CD14-positive monocyte (primary cell): ENCODE data around the gene TCOF1. TPM values are rescaled to one million over a fixed set of nuclear protein-coding genes. Genes with fewer than 3 reads are reported as not detected.

Experiments used
- DNase-seq, 3 donors: peaks; one replicate each; pipeline ENCODE4 v3.0.0-alpha.2; 2011 to 2022
- H2AFZ ChIP-seq: 2 replicates; pipeline ENCODE4 v1.6.0; 2012; ENCODE audit warnings: mild to moderate bottlenecking, low read depth, low read length, inconsistent platforms; ENCODE audit not compliant: insufficient read depth, poor library complexity, severe bottlenecking
- H3K27ac ChIP-seq, 2 donors: 1 replicate in 1 of 2; 2 replicates in 1 of 2; pipeline ENCODE4 v1.5.1; 2012 to 2013; ENCODE audit warnings: low read length in 2 of 2, control low read depth in 1 of 2, inconsistent platforms in 1 of 2, low read depth in 1 of 2, mild to moderate bottlenecking in 1 of 2
- H3K27me3 ChIP-seq, 2 donors: one replicate each; pipeline versions ENCODE4 v1.6.0 to v1.6.1; 2011 to 2013; ENCODE audit warnings: low read length in 2 of 2; ENCODE audit not compliant: control insufficient read depth in 2 of 2, insufficient read depth in 2 of 2
- H3K36me3 ChIP-seq, 2 donors: replicated peaks in 1 of 2; 1 replicate in 1 of 2; 2 replicates in 1 of 2; pipeline versions ENCODE4 v1.5.1 to v1.6.1; 2012 to 2013; ENCODE audit warnings: low read length in 2 of 2, control low read depth in 1 of 2, inconsistent platforms in 1 of 2, mild to moderate bottlenecking in 1 of 2; ENCODE audit not compliant: insufficient read depth in 2 of 2, control insufficient read depth in 1 of 2
- H3K4me1 ChIP-seq, 2 donors: 1 replicate in 1 of 2; 2 replicates in 1 of 2; pipeline versions ENCODE4 v1.5.1 to v1.6.1; 2012 to 2013; ENCODE audit warnings: low read length in 2 of 2, control low read depth in 1 of 2, inconsistent platforms in 1 of 2, mild to moderate bottlenecking in 1 of 2, moderate library complexity in 1 of 2; ENCODE audit not compliant: insufficient read depth in 2 of 2, control insufficient read depth in 1 of 2
- H3K4me2 ChIP-seq: replicated peaks from 2 replicates; pipeline ENCODE3; 2012; ENCODE audit warnings: low read length, moderate library complexity, mild to moderate bottlenecking; ENCODE audit not compliant: poor library complexity, severe bottlenecking; ENCODE audit errors: extremely low read depth
- H3K4me3 ChIP-seq, 3 experiments: fragments of 200-600 bp in 1 of 3; sonication (generic) in 1 of 3; replicated peaks in 1 of 3; 1 replicate in 2 of 3; 2 replicates in 1 of 3; pipeline ENCODE4 v1.5.1; 2011 to 2013; ENCODE audit warnings: low read length in 3 of 3, mild to moderate bottlenecking in 3 of 3, control low read depth in 2 of 3, low read depth in 2 of 3, inconsistent platforms in 1 of 3, moderate library complexity in 1 of 3
- H3K79me2 ChIP-seq: 2 replicates; pipeline ENCODE4 v1.6.0; 2012; ENCODE audit warnings: mild to moderate bottlenecking, control low read depth, inconsistent platforms, low read length, moderate library complexity; ENCODE audit not compliant: insufficient read depth
- H3K9ac ChIP-seq: 2 replicates; pipeline ENCODE4 v1.6.0; 2017; ENCODE audit warnings: low read length, mild to moderate bottlenecking; ENCODE audit not compliant: insufficient read depth, poor library complexity, severe bottlenecking
- H3K9me3 ChIP-seq, 2 donors: replicated peaks in 1 of 2; 1 replicate in 1 of 2; 2 replicates in 1 of 2; pipeline versions ENCODE4 v1.5.1 to v1.6.1; 2012 to 2013; ENCODE audit warnings: low read length in 2 of 2, control low read depth in 1 of 2; ENCODE audit not compliant: control insufficient read depth in 1 of 2, insufficient read depth in 1 of 2
- H4K20me1 ChIP-seq: 2 replicates; pipeline ENCODE4 v1.6.0; 2012; ENCODE audit warnings: mild to moderate bottlenecking, low read length, control low read depth, moderate library complexity; ENCODE audit not compliant: insufficient read depth
- H3K27ac Mint-ChIP-seq, 7 donors: one replicate each; pipeline ENCODE4 v1.8.0; 2020; ENCODE audit warnings: mild to moderate bottlenecking in 7 of 7, mixed read lengths in 7 of 7, moderate library complexity in 6 of 7, inconsistent platforms in 2 of 7
- H3K27me3 Mint-ChIP-seq, 3 donors: one replicate each; pipeline ENCODE4 v1.8.0; 2021 to 2022; ENCODE audit warnings: low read depth in 3 of 3, mild to moderate bottlenecking in 3 of 3, mixed read lengths in 3 of 3, moderate library complexity in 3 of 3, inconsistent platforms in 1 of 3
- H3K36me3 Mint-ChIP-seq, 2 donors: one replicate each; pipeline ENCODE4 v1.8.0; 2020; ENCODE audit warnings: mixed read lengths in 2 of 2, inconsistent platforms in 1 of 2, mild to moderate bottlenecking in 1 of 2
- H3K4me1 Mint-ChIP-seq: one replicate; pipeline ENCODE4 v1.8.0; 2020; ENCODE audit warnings: mild to moderate bottlenecking, mixed read lengths
- H3K4me3 Mint-ChIP-seq, 2 donors: one replicate each; pipeline ENCODE4 v1.8.0; 2020; ENCODE audit warnings: mild to moderate bottlenecking in 2 of 2, mixed read lengths in 2 of 2, moderate library complexity in 1 of 2
- H3K9me3 Mint-ChIP-seq, 7 donors: one replicate each; pipeline ENCODE4 v1.8.0; 2020 to 2022; ENCODE audit warnings: mixed read lengths in 7 of 7, mild to moderate bottlenecking in 6 of 7, moderate library complexity in 6 of 7, inconsistent platforms in 2 of 7
- CTCF ChIP-seq: fragments of 200-600 bp; IDR thresholded peaks from one replicate; pipeline ENCODE4 v1.8.0; 2022; ENCODE audit warnings: antibody characterized with exemption, mild to moderate bottlenecking
- WGBS: methylation state at CpG from one replicate; pipeline ENCODE4 v1.1.5; 2013; ENCODE audit warnings: missing lambda C conversion rate; ENCODE audit not compliant: insufficient coverage; 5-methylcytosine and 5-hydroxymethylcytosine counted together
- intact Hi-C, 2 donors: fragments of 100-400 bp; cut with micrococcal nuclease; formaldehyde crosslinking; loops; one replicate each; pipeline versions ENCODE4 v1.15.0 to v1.15.1; 2023
- polyA plus RNA-seq, 3 donors: library from polyadenylated mRNA; depleted of rRNA in 1 of 3; unstranded in 2 of 3; stranded (reverse) in 1 of 3; fragments of 300-500 nt in 2 of 3; fragments of >200 nt in 1 of 3; fragmentation: Illumina TruSeq in 2 of 3; gene quantifications; 1 replicate in 2 of 3; 2 replicates in 1 of 3; pipeline ENCODE4 v1.2.3, GENCODE V29; 2012 to 2021

The TCOF1 gene
- polyA plus RNA-seq, 3 donors = 1.4 to 18.0 (median 2.3) TPM

GRCh38 chr5:150339165-150339564 lies 18.3 kb upstream of the TCOF1 start:
- Histone ChIP-seq H3K27me3 (no peaks in the 10 kb centered on the region), H3K4me1 (no peaks in the 10 kb centered on the region), H3K27ac (no peak overlapping the region), H3K79me2 (no peaks in the 10 kb centered on the region), H3K4me3 (no peak overlapping the region), H3K4me2 (no peak overlapping the region), H4K20me1 (no peaks in the 10 kb centered on the region), H3K9ac (no peak overlapping the region), H2AFZ (no peak overlapping the region), H3K36me3 (no peaks in the 10 kb centered on the region), H3K9me3 (no peaks in the 10 kb centered on the region)
- Mint-ChIP-seq H3K27me3 (peaks cover 2 to 4% (median 3%) of the 10 kb centered on the region in 3 donors), H3K36me3 (no peaks in the 10 kb centered on the region), H3K4me3 (no peak overlapping the region), H3K9me3 (peaks cover 0 to 1% (median 0%) of the 10 kb centered on the region in 7 donors), H3K27ac (no peak overlapping the region), H3K4me1 (peaks cover 6% of the 10 kb centered on the region)
- intact Hi-C loops = no loop called here
- TF ChIP-seq CTCF = no peak
- DNase-seq = no peak
- WGBS = 38% methylated on average over 3 of the region's 5 CpGs

- Mint-ChIP-seq H3K27ac (no peak overlapping the region), H3K4me1 (peaks cover 6% of the 10 kb centered on the region), H3K36me3 (no peaks in the 10 kb centered on the region), H3K9me3 (peaks cover 0 to 1% (median 0%) of the 10 kb centered on the region in 7 donors), H3K4me3 (no peak overlapping the region), H3K27me3 (peaks cover 2 to 4% (median 3%) of the 10 kb centered on the region in 3 donors)
- Histone ChIP-seq H3K4me1 (no peaks in the 10 kb centered on the region), H3K9me3 (no peaks in the 10 kb centered on the region), H3K9ac (no peak overlapping the region), H3K4me2 (no peak overlapping the region), H3K36me3 (no peaks in the 10 kb centered on the region), H3K27ac (no peak overlapping the region), H3K4me3 (no peak overlapping the region), H3K27me3 (no peaks in the 10 kb centered on the region), H2AFZ (no peak overlapping the region), H3K79me2 (no peaks in the 10 kb centered on the region), H4K20me1 (no peaks in the 10 kb centered on the region)
- intact Hi-C loops = loop anchor here in 1 of 2 donors (10.0 kb wide), 1 partner anchor 205 kb away; no protein-coding TSS in a partner anchor
- TF ChIP-seq CTCF = no peak
- no peak for DNase-seq
- 100% methylated on average over 1 of the region's 4 CpGs for WGBS
These were observed 17.7 kb upstream of the TCOF1 start for GRCh38 chr5:150339841-150340240.
